ENCODE measurements around the gene TJP1. TPM values are rescaled to one million over a fixed set of nuclear protein-coding genes. Genes with fewer than 3 reads are reported as not detected.

The TJP1 gene
- total RNA-seq, 3 donors from 2014 or later (not counting 1 experiment from before 2014, with no cell fraction given), result not detected

GRCh38 chr15:29689287-29689986 lies 132.8 kb downstream of the TJP1 start:
- H3K27me3 Mint-ChIP-seq (ENCODE audit: low read depth in 2 of 2), result peaks cover 8 to 21% of the 10 kb centered on the region in 2 donors
- TF ChIP-seq CTCF (IDR thresholded peaks at IDR 0.05), result no peak
- WGBS (ENCODE audit: insufficient coverage), result 93% methylated on average over 5 of the region's 6 CpGs

GRCh38 chr15:29688506-29689286 lies 133.6 kb downstream of the TJP1 start:
- no peaks in the 10 kb centered on the region for H3K36me3 ChIP-seq (ENCODE audit: control insufficient read depth, insufficient read depth, low read length)
- H3K36me3 Mint-ChIP-seq, result no peaks in the 10 kb centered on the region
- no peak overlapping the region for H3K4me3 Mint-ChIP-seq
- intact Hi-C loops (cut with micrococcal nuclease), result no loop called here
- ATAC-seq (no peak), DNase-seq (no peak)
- TF ChIP-seq CTCF (IDR thresholded peaks at IDR 0.05), result no peak
- H3K9me3 Mint-ChIP-seq, result no peaks in the 10 kb centered on the region
- no peak overlapping the region for H3K27ac ChIP-seq (ENCODE audit: low read length)
- 81% methylated on average over 26 of the region's 26 CpGs for WGBS (ENCODE audit: insufficient coverage)
- no peaks in the 10 kb centered on the region for H3K4me1 ChIP-seq (ENCODE audit: control insufficient read depth, insufficient read depth, low read length)
- no peak overlapping the region for H3K27ac Mint-ChIP-seq
- H3K4me1 Mint-ChIP-seq, result no peaks in the 10 kb centered on the region
- no peak overlapping the region for H3K4me3 ChIP-seq (ENCODE audit: low read length)
- no peaks in the 10 kb centered on the region for H3K9me3 ChIP-seq (ENCODE audit: control insufficient read depth, insufficient read depth, low read length)
- peaks cover 7 to 14% of the 10 kb centered on the region in 2 donors for H3K27me3 Mint-ChIP-seq (ENCODE audit: low read depth in 2 of 2)
- no peaks in the 10 kb centered on the region for H3K27me3 ChIP-seq (ENCODE audit: control insufficient read depth, insufficient read depth, low read length)

More at GRCh38 chr15:29689287-29689986, 132.8 kb downstream of the TJP1 start:
- Mint-ChIP-seq H3K4me3 (no peak overlapping the region), H3K36me3 (no peaks in the 10 kb centered on the region), H3K4me1 (no peaks in the 10 kb centered on the region), H3K27ac (no peak overlapping the region), H3K9me3 (no peaks in the 10 kb centered on the region)
- no peaks in the 10 kb centered on the region for H3K27me3 ChIP-seq (ENCODE audit: control insufficient read depth, insufficient read depth, low read length)
- intact Hi-C loops (cut with micrococcal nuclease), result no loop called here
- no peaks in the 10 kb centered on the region for H3K4me1 ChIP-seq (ENCODE audit: control insufficient read depth, insufficient read depth, low read length)
- no peak overlapping the region for H3K4me3 ChIP-seq (ENCODE audit: low read length)
- ATAC-seq (no peak), DNase-seq (no peak)
- H3K36me3 ChIP-seq (ENCODE audit: control insufficient read depth, insufficient read depth, low read length), result no peaks in the 10 kb centered on the region
- H3K9me3 ChIP-seq (ENCODE audit: control insufficient read depth, insufficient read depth, low read length), result no peaks in the 10 kb centered on the region
- H3K27ac ChIP-seq (ENCODE audit: low read length), result no peak overlapping the region

GRCh38 chr15:29687939-29688505 lies 134.2 kb downstream of the TJP1 start:
- intact Hi-C loops (cut with micrococcal nuclease), result no loop called here
- H3K27me3 Mint-ChIP-seq (ENCODE audit: low read depth in 2 of 2), result peaks cover 4 to 7% of the 10 kb centered on the region in 2 donors

More at GRCh38 chr15:29687939-29688505, 134.2 kb downstream of the TJP1 start:
- H3K27ac Mint-ChIP-seq, result no peak overlapping the region
- 87% methylated on average over 24 of the region's 24 CpGs for WGBS (ENCODE audit: insufficient coverage)
- H3K4me1 Mint-ChIP-seq, result no peaks in the 10 kb centered on the region
- ATAC-seq, result no peak
- no peaks in the 10 kb centered on the region for H3K4me1 ChIP-seq (ENCODE audit: control insufficient read depth, insufficient read depth, low read length)
- no peak for DNase-seq
- H3K4me3 ChIP-seq (ENCODE audit: low read length), result no peak overlapping the region
- H3K4me3 Mint-ChIP-seq, result no peak overlapping the region
- H3K9me3 ChIP-seq (ENCODE audit: control insufficient read depth, insufficient read depth, low read length), result no peaks in the 10 kb centered on the region
- H3K27me3 ChIP-seq (ENCODE audit: control insufficient read depth, insufficient read depth, low read length), result no peaks in the 10 kb centered on the region
- H3K27ac ChIP-seq (ENCODE audit: low read length), result no peak overlapping the region
- no peaks in the 10 kb centered on the region for H3K36me3 ChIP-seq (ENCODE audit: control insufficient read depth, insufficient read depth, low read length)
- TF ChIP-seq CTCF (IDR thresholded peaks at IDR 0.05), result no peak
- no peaks in the 10 kb centered on the region for H3K36me3 Mint-ChIP-seq
- no peaks in the 10 kb centered on the region for H3K9me3 Mint-ChIP-seq

All from natural killer cell (primary cell).